Measurements from ENCODE around the gene CCN5. TPM values are rescaled to one million over a fixed set of nuclear protein-coding genes. Genes with fewer than 3 reads are reported as not detected.
A peak's percentile ranks its signal among the peaks of the same experiment; 100 is the strongest.

The CCN5 gene
- total RNA-seq, 1 donor from 2014 or later = not detected

GRCh38 chr20:44765701-44766347 is 50.7 kb downstream of the CCN5 start:
- DNase-seq (ENCODE audit: low read depth) = peak; percentile 74

GRCh38 chr20:44768256-44768655 is 53.1 kb downstream of the CCN5 start:
- peaks cover 3% of the 10 kb centered on the region for H3K27me3 ChIP-seq (ENCODE audit: control insufficient read depth, insufficient read depth, low read length)
- TF ChIP-seq CTCF (IDR thresholded peaks at IDR 0.05; ENCODE audit: insufficient read depth, low read length, severe bottlenecking) = no peak
- DNase-seq (ENCODE audit: low read depth) (no peak), FAIRE-seq (no peak)
- H3K4me3 ChIP-seq (ENCODE audit: low read depth, low read length) = no peak overlapping the region
- H3K36me3 ChIP-seq (ENCODE audit: control insufficient read depth, insufficient read depth, low read length) = no peaks in the 10 kb centered on the region

More at GRCh38 chr20:44765701-44766347, 50.7 kb downstream of the CCN5 start:
- no peak overlapping the region for H3K4me3 ChIP-seq (ENCODE audit: low read depth, low read length)
- no peaks in the 10 kb centered on the region for H3K36me3 ChIP-seq (ENCODE audit: control insufficient read depth, insufficient read depth, low read length)
- FAIRE-seq = peak; percentile 70
- TF ChIP-seq CTCF (IDR thresholded peaks at IDR 0.05; ENCODE audit: insufficient read depth, low read length, severe bottlenecking) = no peak
- H3K27me3 ChIP-seq (ENCODE audit: control insufficient read depth, insufficient read depth, low read length) = peaks cover 4% of the 10 kb centered on the region

GRCh38 chr20:44768854-44769480 is 53.8 kb downstream of the CCN5 start:
- peaks cover 3% of the 10 kb centered on the region for H3K27me3 ChIP-seq (ENCODE audit: control insufficient read depth, insufficient read depth, low read length)
- no peak for TF ChIP-seq CTCF (IDR thresholded peaks at IDR 0.05; ENCODE audit: insufficient read depth, low read length, severe bottlenecking)
- FAIRE-seq (peak; percentile 60), DNase-seq (ENCODE audit: low read depth) (no peak)
- no peak overlapping the region for H3K4me3 ChIP-seq (ENCODE audit: low read depth, low read length)
- H3K36me3 ChIP-seq (ENCODE audit: control insufficient read depth, insufficient read depth, low read length) = no peaks in the 10 kb centered on the region

GRCh38 chr20:44769481-44769863 is 54.3 kb downstream of the CCN5 start:
- H3K27me3 ChIP-seq (ENCODE audit: control insufficient read depth, insufficient read depth, low read length) = peaks cover 3% of the 10 kb centered on the region
- H3K36me3 ChIP-seq (ENCODE audit: control insufficient read depth, insufficient read depth, low read length) = no peaks in the 10 kb centered on the region
- no peak overlapping the region for H3K4me3 ChIP-seq (ENCODE audit: low read depth, low read length)
- FAIRE-seq (no peak), DNase-seq (ENCODE audit: low read depth) (no peak)
- no peak for TF ChIP-seq CTCF (IDR thresholded peaks at IDR 0.05; ENCODE audit: insufficient read depth, low read length, severe bottlenecking)

GRCh38 chr20:44770484-44771171 is 55.5 kb downstream of the CCN5 start:
- no peak for FAIRE-seq
- no peak for TF ChIP-seq CTCF (IDR thresholded peaks at IDR 0.05; ENCODE audit: insufficient read depth, low read length, severe bottlenecking)
- peaks cover 3% of the 10 kb centered on the region for H3K27me3 ChIP-seq (ENCODE audit: control insufficient read depth, insufficient read depth, low read length)

More at GRCh38 chr20:44770484-44771171, 55.5 kb downstream of the CCN5 start:
- no peaks in the 10 kb centered on the region for H3K36me3 ChIP-seq (ENCODE audit: control insufficient read depth, insufficient read depth, low read length)
- no peak for DNase-seq (ENCODE audit: low read depth)
- no peak overlapping the region for H3K4me3 ChIP-seq (ENCODE audit: low read depth, low read length)
